PC-3 (cell line): Measurements from ENCODE around the gene OR2C1.

Experiments used
- EZH2 ChIP-seq: fragments of 300-600 bp; sonication (generic); IDR thresholded peaks from one replicate; pipeline ENCODE4 v1.6.1; 2017; ENCODE audit warnings: antibody characterized with exemption, mild to moderate bottlenecking, low read length; ENCODE audit not compliant: unreplicated experiment
- TF ChIP-seq, protein P1 (sequence below): fragments of 300-600 bp; sonication (generic); conservative IDR thresholded peaks from 2 replicates; pipeline ENCODE4 v1.5.1; 2017; ENCODE audit warnings: antibody characterized with exemption, low read depth, mild to moderate bottlenecking, low read length

DNA sequence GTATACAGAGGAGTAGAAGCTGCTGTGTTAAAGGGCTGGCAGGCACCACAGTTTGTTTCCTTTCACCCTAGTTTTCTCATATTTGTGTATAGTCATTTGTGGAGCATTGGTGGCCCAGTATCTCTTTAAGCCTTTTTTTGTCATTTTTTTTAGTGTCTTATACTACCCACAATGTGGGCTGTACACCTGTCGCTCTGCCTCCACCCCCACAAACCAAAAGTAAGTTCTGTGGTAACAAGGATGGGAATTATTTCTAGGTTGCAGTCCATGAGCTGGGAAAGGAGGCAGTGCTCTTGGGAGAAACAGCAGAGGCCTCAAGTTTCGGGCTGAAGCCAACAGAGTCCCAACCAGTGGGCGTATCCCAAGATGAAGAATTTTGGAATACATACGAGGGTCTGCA is 44.2 kb upstream of the OR2C1 start:
- TF ChIP-seq, protein P1, sequence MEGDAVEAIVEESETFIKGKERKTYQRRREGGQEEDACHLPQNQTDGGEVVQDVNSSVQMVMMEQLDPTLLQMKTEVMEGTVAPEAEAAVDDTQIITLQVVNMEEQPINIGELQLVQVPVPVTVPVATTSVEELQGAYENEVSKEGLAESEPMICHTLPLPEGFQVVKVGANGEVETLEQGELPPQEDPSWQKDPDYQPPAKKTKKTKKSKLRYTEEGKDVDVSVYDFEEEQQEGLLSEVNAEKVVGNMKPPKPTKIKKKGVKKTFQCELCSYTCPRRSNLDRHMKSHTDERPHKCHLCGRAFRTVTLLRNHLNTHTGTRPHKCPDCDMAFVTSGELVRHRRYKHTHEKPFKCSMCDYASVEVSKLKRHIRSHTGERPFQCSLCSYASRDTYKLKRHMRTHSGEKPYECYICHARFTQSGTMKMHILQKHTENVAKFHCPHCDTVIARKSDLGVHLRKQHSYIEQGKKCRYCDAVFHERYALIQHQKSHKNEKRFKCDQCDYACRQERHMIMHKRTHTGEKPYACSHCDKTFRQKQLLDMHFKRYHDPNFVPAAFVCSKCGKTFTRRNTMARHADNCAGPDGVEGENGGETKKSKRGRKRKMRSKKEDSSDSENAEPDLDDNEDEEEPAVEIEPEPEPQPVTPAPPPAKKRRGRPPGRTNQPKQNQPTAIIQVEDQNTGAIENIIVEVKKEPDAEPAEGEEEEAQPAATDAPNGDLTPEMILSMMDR, result no peak
- no peak for TF ChIP-seq EZH2
